SHP77 treated with DMSO at 0.1 percent for 48 hours (cell line): ENCODE data around the gene SPEM2.
"Not testable (repeated sequence)": the region's sequence is repeated elsewhere in the genome, so short reads cannot be mapped to it uniquely, and the experiment has no call there.

Experiments used
- DNase-seq: peaks from one replicate; lab custom pipeline; 2025; lab: John Stamatoyannopoulos, UW

Gene SPEM2

GRCh38 chr17:7474767-7475166, 49.4 kb downstream of the SPEM2 start:
- DNase-seq, result not testable (repeated sequence)

- no peak for DNase-seq
These were observed 50.5 kb downstream of the SPEM2 start for GRCh38 chr17:7475764-7476422.

- no peak for DNase-seq
These were observed 51.1 kb downstream of the SPEM2 start for GRCh38 chr17:7476494-7476893.

- no peak for DNase-seq
These were observed 51.5 kb downstream of the SPEM2 start for GRCh38 chr17:7476951-7477350.
